K562 (cell line): ENCODE data around the gene ANKRD16. TPM values are rescaled to one million over a fixed set of nuclear protein-coding genes. Genes with fewer than 3 reads are reported as not detected.
A peak's percentile ranks its signal among the peaks of the same experiment; 100 is the strongest.

Source experiments
- ATAC-seq: fragments of 200-7000 bp; cut with Tn5 transposase; 3 replicates; pipeline ENCODE4 v1.9.1; 2020; ENCODE audit warnings: moderate library complexity
- BruUV-seq: library from RNA; stranded (reverse); fragments of 400-500 nt; replicated peaks from 2 replicates; lab custom pipeline; 2021; lab: Mats Ljungman, UMichigan
- CTCF ChIA-PET: fragments of 300-600 bp; formaldehyde crosslinking; extraction: SDS; loops from one replicate; lab custom pipeline; 2021; ENCODE audit warnings: low intra/inter-chr PET ratio; lab: Yijun Ruan, JAX
- POLR2A ChIA-PET: fragments of 300-600, 350-650 bp; sonication (Branson Sonifier 250); formaldehyde crosslinking; extraction: SDS; loops from one replicate; lab custom pipeline; 2021; ENCODE audit warnings: antibody characterized with exemption, inconsistent platforms; lab: Yijun Ruan, JAX
- DNase-seq, 4 experiments: peaks; one replicate each; pipeline versions ENCODE4 v3.0.0 to v3.0.0-alpha.2; 2011 to 2018; ENCODE audit warnings: low spot score in 3 of 4, mixed read lengths in 3 of 4; ENCODE audit errors: extremely low read depth in 1 of 4
- FAIRE-seq: peaks from 2 replicates; lab custom pipeline; 2011; peaks lifted over from hg19 to GRCh38; lab: Jason Lieb, UNC
- H2AFZ ChIP-seq: 2 replicates; pipeline ENCODE4 v1.6.0; 2011; ENCODE audit warnings: low read depth, low read length, control low read depth, inconsistent platforms
- H3K27ac ChIP-seq: fragments of 200-600 bp; 3 replicates; pipeline ENCODE4 v1.8.0; 2011; ENCODE audit warnings: low read depth, mild to moderate bottlenecking, control low read depth, inconsistent platforms, low read length, moderate library complexity, mixed read lengths; ENCODE audit errors: extremely low read depth
- H3K27me3 ChIP-seq, 2 experiments: fragments of 300-600 bp in 1 of 2; 2 replicates in 1 of 2; 3 replicates in 1 of 2; pipeline versions ENCODE4 v1.6.0 to v1.8.0; 2011; ENCODE audit warnings: inconsistent platforms in 2 of 2, low read length in 2 of 2, mild to moderate bottlenecking in 1 of 2, mixed read lengths in 1 of 2, moderate library complexity in 1 of 2; ENCODE audit not compliant: control insufficient read depth in 2 of 2, insufficient read depth in 2 of 2
- H3K36me3 ChIP-seq: fragments of 300-600 bp; 3 replicates; pipeline ENCODE4 v1.8.0; 2011; ENCODE audit warnings: mild to moderate bottlenecking, low read length, inconsistent platforms; ENCODE audit not compliant: control insufficient read depth, insufficient read depth
- H3K4me1 ChIP-seq, 2 experiments: fragments of 200-600 bp in 1 of 2; replicated peaks in 1 of 2; 2 replicates in 1 of 2; 3 replicates in 1 of 2; pipeline versions ENCODE4 v1.5.1 to v1.8.0; 2011; ENCODE audit warnings: inconsistent platforms in 2 of 2, low read length in 2 of 2, mild to moderate bottlenecking in 1 of 2, mixed read lengths in 1 of 2, moderate library complexity in 1 of 2; ENCODE audit not compliant: control insufficient read depth in 2 of 2, insufficient read depth in 2 of 2
- H3K4me2 ChIP-seq: 2 replicates; pipeline ENCODE4 v1.6.1; 2011; ENCODE audit warnings: low read length, control low read depth, inconsistent platforms, mixed read lengths; ENCODE audit not compliant: insufficient read depth
- H3K4me3 ChIP-seq: fragments of 200-600 bp; sonication (generic), shearing (Covaris generic); 2 replicates; pipeline ENCODE4 v1.5.1; 2016; ENCODE audit warnings: control low read depth, inconsistent platforms
- H3K79me2 ChIP-seq: fragments of 200-600 bp; 3 replicates; pipeline ENCODE4 v1.8.0; 2011; ENCODE audit warnings: low read length, inconsistent platforms; ENCODE audit not compliant: control insufficient read depth, insufficient read depth
- H3K9ac ChIP-seq, 2 experiments: 2 replicates each; pipeline versions ENCODE4 v1.6.0 to v1.6.1; 2011; ENCODE audit warnings: low read depth in 2 of 2, low read length in 2 of 2, control low read depth in 1 of 2, inconsistent platforms in 1 of 2, mild to moderate bottlenecking in 1 of 2, mixed read lengths in 1 of 2; ENCODE audit not compliant: insufficient read depth in 1 of 2
- H3K9me1 ChIP-seq: one replicate; pipeline ENCODE4 v1.6.0; 2011; ENCODE audit warnings: inconsistent platforms, mild to moderate bottlenecking, low read length, moderate library complexity; ENCODE audit not compliant: control insufficient read depth, insufficient read depth
- H3K9me3 ChIP-seq: replicated peaks from 2 replicates; pipeline ENCODE4 v1.5.1; 2011; ENCODE audit warnings: low read depth, low read length, inconsistent platforms; ENCODE audit not compliant: control insufficient read depth, insufficient read depth
- H4K20me1 ChIP-seq: replicated peaks from 2 replicates; pipeline ENCODE4 v1.6.1; 2011; ENCODE audit warnings: low read length, inconsistent platforms, mixed read lengths; ENCODE audit not compliant: control insufficient read depth, insufficient read depth
- FOXP1 ChIP-seq: sonication (generic); formaldehyde crosslinking; IDR thresholded peaks from 2 replicates; pipeline ENCODE4 v1.8.0; 2022; ENCODE audit warnings: mild to moderate bottlenecking, missing genetic modification reagents
- ZBTB11 ChIP-seq, 3 experiments: fragments of 200-800 bp in 1 of 3; fragments of 250-450 bp in 1 of 3; fragments of 450-650 bp in 1 of 3; sonication (Bioruptor Pico) in 1 of 3; sonication (Bioruptor generic) in 1 of 3; formaldehyde crosslinking in 1 of 3; IDR thresholded peaks; 2 replicates each; pipeline versions ENCODE4 v1.6.1 to v1.8.0; 2016 to 2022; ENCODE audit warnings: mild to moderate bottlenecking in 2 of 3, missing genetic modification characterization in 2 of 3, missing compliant biosample characterization in 1 of 3, moderate library complexity in 1 of 3
- ZNF12 ChIP-seq: sonication (generic); formaldehyde crosslinking; IDR thresholded peaks from 2 replicates; pipeline ENCODE4 v1.4.0; 2020; ENCODE audit warnings: mild to moderate bottlenecking, missing genetic modification reagents
- ZNF507 ChIP-seq: conservative IDR thresholded peaks from 2 replicates; pipeline ENCODE4 v1.6.1; 2017; ENCODE audit warnings: missing genetic modification characterization, missing compliant biosample characterization
- WGBS: fragments of 100-300 bp; shearing (Covaris generic); methylation state at CpG from one replicate; pipeline ENCODE4 v1.1.6; 2016; ENCODE audit warnings: low coverage, mixed read lengths; ENCODE audit not compliant: insufficient coverage; ENCODE audit errors: missing lambda C conversion rate; 5-methylcytosine and 5-hydroxymethylcytosine counted together
- in situ Hi-C: fragments of 300-500 bp; cut with MboI; formaldehyde crosslinking; loops from 4 replicates; pipeline ENCODE4 v1.15.0; 2018; ENCODE audit warnings: inconsistent platforms, mixed read lengths
- intact Hi-C: fragments of 100-400 bp; cut with micrococcal nuclease; formaldehyde crosslinking; loops from 2 replicates; pipeline ENCODE4 v1.14.2; 2022
- polyA plus RNA-seq, 8 experiments: library from polyadenylated mRNA; depleted of rRNA in 4 of 8; stranded (reverse) in 5 of 8; unstranded in 3 of 8; fragments of >200 nt; fragmentation: Nextera tagmentation in 2 of 8; fragmentation: Illumina TruSeq in 1 of 8; extraction: Ambion mirVana in 2 of 8; extraction: Trizol in 1 of 8; gene quantifications; 2 replicates each; pipeline versions ENCODE4 v1.2.1 to v1.2.3, GENCODE V29; 2011 to 2014; ENCODE audit warnings: inconsistent platforms in 1 of 8, missing spikeins in 1 of 8
- total RNA-seq, 7 experiments: library from RNA; depleted of rRNA in 6 of 7; stranded (reverse); fragments of >200 nt in 6 of 7; fragmentation: Illumina TruSeq in 2 of 7; extraction: Trizol in 2 of 7; gene quantifications; 2 replicates each; pipeline versions ENCODE4 v1.2.1 to v1.2.3, GENCODE V29; 2011 to 2021; ENCODE audit warnings: low replicate concordance in 1 of 7
- TF ChIP-seq, protein P1 (sequence below), 2 experiments: fragments of 450-650 bp; IDR thresholded peaks; 2 replicates each; pipeline ENCODE4 v1.6.1; 2016

The ANKRD16 gene
- total and polyA plus RNA-seq, 9 of the 15 experiments (the other 6 are each of a cell fraction or from before 2014, with no cell fraction given): 1.5 to 16.0 (median 9.5) TPM

DNA sequence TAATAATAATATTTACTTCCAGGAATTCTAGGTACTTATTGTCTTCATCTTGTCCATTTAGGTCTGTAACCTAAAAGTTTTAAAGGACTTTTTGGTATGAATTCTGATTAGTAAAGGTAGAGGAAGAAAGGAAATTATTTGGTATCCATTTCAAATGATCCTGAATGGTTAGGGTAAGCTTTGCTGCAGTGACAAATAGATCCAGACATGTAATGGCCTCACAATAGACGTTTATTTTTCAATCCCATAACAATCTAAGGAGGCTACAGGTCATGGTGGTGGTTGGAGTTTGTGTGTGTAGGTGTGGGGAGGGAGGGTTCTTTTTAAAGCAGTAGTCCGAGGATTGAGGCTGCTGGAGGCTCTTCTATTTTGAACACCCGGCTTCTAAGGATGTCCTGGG, 5.7 kb upstream of the ANKRD16 start:
- ChIA-PET CTCF (interaction anchor here (0.6 kb wide), 1 partner anchor 598 kb away, joined by 3 read pairs; no protein-coding TSS in a partner anchor), POLR2A (interaction anchor here (1.6 kb wide), 1 partner anchor 12 kb away, joined by 7 read pairs; no protein-coding TSS in a partner anchor)
- intact Hi-C loops: no loop called here
- H3K9me1 ChIP-seq: peaks cover 3% of the 10 kb centered on the region
- peaks cover 3% of the 10 kb centered on the region; the same call in 1 of the 2 replicates for H3K9me3 ChIP-seq
- FAIRE-seq (no peak), DNase-seq (no peak)
- H3K4me1 ChIP-seq: peaks cover 49 to 73% of the 10 kb centered on the region in 2 experiments
- BruUV-seq: no TSS peak
- H3K27ac ChIP-seq: peak overlapping the region; percentile 82
- peaks cover 98% of the 10 kb centered on the region for H3K79me2 ChIP-seq
- peaks cover 77% of the 10 kb centered on the region for H3K36me3 ChIP-seq
- H2AFZ ChIP-seq: no peak overlapping the region
- WGBS: 37% methylated on average over 3 of the region's 3 CpGs
- TF ChIP-seq ZNF12 (CRISPR knock-in tag): peak; percentile 97
- no peak for TF ChIP-seq ZBTB11 (CRISPR knock-in tag; IDR thresholded peaks at IDR 0.05)
- TF ChIP-seq ZNF507: no peak
- TF ChIP-seq, protein P1, sequence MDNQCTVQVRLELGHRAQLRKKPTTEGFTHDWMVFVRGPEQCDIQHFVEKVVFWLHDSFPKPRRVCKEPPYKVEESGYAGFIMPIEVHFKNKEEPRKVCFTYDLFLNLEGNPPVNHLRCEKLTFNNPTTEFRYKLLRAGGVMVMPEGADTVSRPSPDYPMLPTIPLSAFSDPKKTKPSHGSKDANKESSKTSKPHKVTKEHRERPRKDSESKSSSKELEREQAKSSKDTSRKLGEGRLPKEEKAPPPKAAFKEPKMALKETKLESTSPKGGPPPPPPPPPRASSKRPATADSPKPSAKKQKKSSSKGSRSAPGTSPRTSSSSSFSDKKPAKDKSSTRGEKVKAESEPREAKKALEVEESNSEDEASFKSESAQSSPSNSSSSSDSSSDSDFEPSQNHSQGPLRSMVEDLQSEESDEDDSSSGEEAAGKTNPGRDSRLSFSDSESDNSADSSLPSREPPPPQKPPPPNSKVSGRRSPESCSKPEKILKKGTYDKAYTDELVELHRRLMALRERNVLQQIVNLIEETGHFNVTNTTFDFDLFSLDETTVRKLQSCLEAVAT (IDR thresholded peaks at IDR 0.05): peak in 1 of 2 experiments; percentile 16; a peak in 1 of 4 replicates
- no peak for TF ChIP-seq FOXP1 (CRISPR knock-in tag)
- TF ChIP-seq, all 486 proteins: peak for 2
- ATAC-seq: no peak
- Histone ChIP-seq H4K20me1 (peaks cover 15% of the 10 kb centered on the region; the same call in 1 of the 2 replicates), H3K27me3 (no peaks in the 10 kb centered on the region), H3K4me2 (peak overlapping the region; percentile 70), H3K4me3 (no peak overlapping the region), H3K9ac (peak overlapping the region; percentile 4 to 47; a peak in 1 of 4 replicates)
- in situ Hi-C loops: no loop called here
